Measurements from ENCODE around the gene FUT9.

GRCh38 chr6:96234444-96234843 lies 218.7 kb downstream of the FUT9 start:
- no peak for TF ChIP-seq CTCF (conservative IDR thresholded peaks at IDR 0.05; ENCODE audit: low read depth in 2 of 2)
- no peak for TF ChIP-seq EZH2 (IDR thresholded peaks at IDR 0.05; ENCODE audit: low read depth, unreplicated experiment)
- TF ChIP-seq POLR2AphosphoS5 (IDR thresholded peaks at IDR 0.05; ENCODE audit: low read depth) = no peak
- no peak for TF ChIP-seq REST (IDR thresholded peaks at IDR 0.05; ENCODE audit: unreplicated experiment)
- no peak for TF ChIP-seq JUNB (IDR thresholded peaks at IDR 0.05; ENCODE audit: unreplicated experiment)
- TF ChIP-seq CREB1 (CRISPR knock-in tag; IDR thresholded peaks at IDR 0.05; ENCODE audit: low read depth) = no peak
- TF ChIP-seq NANOG (IDR thresholded peaks at IDR 0.05; ENCODE audit: borderline replicate concordance) = no peak
- no peak for TF ChIP-seq ZNF114 (CRISPR knock-in tag; IDR thresholded peaks at IDR 0.05)
- TF ChIP-seq EZH2phosphoT487 (IDR thresholded peaks at IDR 0.05; ENCODE audit: unreplicated experiment) = no peak
- no peak for TF ChIP-seq ZNF462 (CRISPR knock-in tag; IDR thresholded peaks at IDR 0.05)

Data from GM23338 (cell line).